Measurements from ENCODE around the gene SZRD1.

The SZRD1 gene

DNA sequence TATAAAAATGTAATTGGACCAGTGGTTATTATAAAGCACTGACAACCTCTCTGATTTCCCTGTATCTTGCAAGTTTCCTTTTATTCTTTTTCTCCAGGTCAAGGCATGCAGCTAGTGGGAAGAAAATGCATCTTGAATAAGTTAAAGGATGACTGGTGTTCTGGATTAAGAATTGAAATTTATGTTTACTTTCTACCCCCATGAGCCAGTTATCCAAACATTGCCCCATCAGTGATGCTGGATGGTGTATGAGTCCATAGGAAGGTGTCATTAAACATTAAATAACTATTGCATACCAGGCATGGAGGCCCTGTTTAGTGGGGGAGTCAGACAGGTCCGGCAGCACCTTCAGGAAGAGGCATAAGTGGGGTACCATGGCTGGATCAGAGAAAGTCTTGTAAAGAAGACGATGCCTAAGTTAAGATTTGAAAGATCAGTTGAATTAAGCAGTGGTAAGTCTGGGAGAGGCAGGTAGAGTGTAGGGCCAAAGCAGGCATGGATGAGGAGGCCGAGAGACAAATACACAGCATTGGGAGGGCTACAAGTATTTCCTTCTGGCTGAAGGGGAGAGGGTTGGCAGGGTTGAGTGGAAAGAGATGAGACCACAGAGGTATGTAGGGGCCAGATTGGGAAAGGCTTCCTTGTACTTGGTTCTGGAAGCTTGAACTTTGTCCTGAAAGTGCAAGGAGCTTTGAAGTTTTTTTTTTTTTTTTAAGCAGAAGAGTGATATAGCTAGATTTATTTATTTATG, 5.7 kb downstream of the SZRD1 start:
- no peaks in the 10 kb centered on the region for H3K27me3 ChIP-seq (replicated peaks; ENCODE audit: insufficient read depth, low read length)
- no peak overlapping the region for H2AFZ ChIP-seq (ENCODE audit: low read length)
- peaks cover 100% of the 10 kb centered on the region for H3K79me2 ChIP-seq (ENCODE audit: low read length)
- H3K9me2 ChIP-seq (replicated peaks; ENCODE audit: insufficient read depth, low read length), result no peaks in the 10 kb centered on the region
- no peaks in the 10 kb centered on the region for H3K36me3 ChIP-seq (replicated peaks; ENCODE audit: insufficient read depth, low read length)
- no peak overlapping the region for H3K4me3 ChIP-seq (ENCODE audit: low read length)
- TF ChIP-seq, protein P1, sequence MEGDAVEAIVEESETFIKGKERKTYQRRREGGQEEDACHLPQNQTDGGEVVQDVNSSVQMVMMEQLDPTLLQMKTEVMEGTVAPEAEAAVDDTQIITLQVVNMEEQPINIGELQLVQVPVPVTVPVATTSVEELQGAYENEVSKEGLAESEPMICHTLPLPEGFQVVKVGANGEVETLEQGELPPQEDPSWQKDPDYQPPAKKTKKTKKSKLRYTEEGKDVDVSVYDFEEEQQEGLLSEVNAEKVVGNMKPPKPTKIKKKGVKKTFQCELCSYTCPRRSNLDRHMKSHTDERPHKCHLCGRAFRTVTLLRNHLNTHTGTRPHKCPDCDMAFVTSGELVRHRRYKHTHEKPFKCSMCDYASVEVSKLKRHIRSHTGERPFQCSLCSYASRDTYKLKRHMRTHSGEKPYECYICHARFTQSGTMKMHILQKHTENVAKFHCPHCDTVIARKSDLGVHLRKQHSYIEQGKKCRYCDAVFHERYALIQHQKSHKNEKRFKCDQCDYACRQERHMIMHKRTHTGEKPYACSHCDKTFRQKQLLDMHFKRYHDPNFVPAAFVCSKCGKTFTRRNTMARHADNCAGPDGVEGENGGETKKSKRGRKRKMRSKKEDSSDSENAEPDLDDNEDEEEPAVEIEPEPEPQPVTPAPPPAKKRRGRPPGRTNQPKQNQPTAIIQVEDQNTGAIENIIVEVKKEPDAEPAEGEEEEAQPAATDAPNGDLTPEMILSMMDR (IDR thresholded peaks at IDR 0.05; ENCODE audit: low read length), result no peak
- no peak for TF ChIP-seq EZH2 (optimal IDR thresholded peaks at IDR 0.05; ENCODE audit: low read depth, low read length)
- no peak for TF ChIP-seq EZH2phosphoT487 (IDR thresholded peaks at IDR 0.05; ENCODE audit: low read length)
- peaks cover 8% of the 10 kb centered on the region for H3F3A ChIP-seq (ENCODE audit: insufficient read depth, low read length)
- H3K9ac ChIP-seq (ENCODE audit: low read length), result no peak overlapping the region
- peaks cover 65% of the 10 kb centered on the region for H4K20me1 ChIP-seq (ENCODE audit: insufficient read depth, low read length)
- H3K9me3 ChIP-seq (replicated peaks; ENCODE audit: insufficient read depth, low read length), result no peaks in the 10 kb centered on the region
- DNase-seq, result no peak
- H3K27ac ChIP-seq (ENCODE audit: low read length), result no peak overlapping the region
- no peak overlapping the region for H3K4me2 ChIP-seq (ENCODE audit: low read depth, low read length)
- H3K4me1 ChIP-seq (ENCODE audit: low read length), result peaks cover 6% of the 10 kb centered on the region; the same call in 1 of the 2 replicates

DNA sequence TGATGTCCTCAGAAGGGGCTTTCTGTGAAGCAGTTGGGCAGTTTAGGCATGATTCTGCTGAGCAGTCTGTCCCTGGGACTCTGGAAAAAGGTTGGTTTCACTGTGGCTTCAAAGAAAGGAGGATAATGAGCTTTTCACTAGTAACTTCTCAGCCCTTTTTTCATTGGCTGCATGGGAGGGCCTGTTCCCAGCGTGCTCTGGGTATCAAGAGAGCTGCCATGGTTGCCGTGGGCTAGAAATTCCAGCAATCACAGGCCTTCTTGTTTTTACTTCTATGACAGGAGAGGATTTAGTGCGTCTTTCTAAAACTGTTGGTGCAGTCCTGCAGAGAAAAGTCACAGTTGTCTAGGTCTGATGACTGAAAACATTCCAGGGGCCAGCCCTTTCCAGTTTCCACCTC, 7.2 kb downstream of the SZRD1 start:
- Histone ChIP-seq H3K27ac (ENCODE audit: low read length) (no peak overlapping the region), H3K4me3 (ENCODE audit: low read length) (no peak overlapping the region)

DNA sequence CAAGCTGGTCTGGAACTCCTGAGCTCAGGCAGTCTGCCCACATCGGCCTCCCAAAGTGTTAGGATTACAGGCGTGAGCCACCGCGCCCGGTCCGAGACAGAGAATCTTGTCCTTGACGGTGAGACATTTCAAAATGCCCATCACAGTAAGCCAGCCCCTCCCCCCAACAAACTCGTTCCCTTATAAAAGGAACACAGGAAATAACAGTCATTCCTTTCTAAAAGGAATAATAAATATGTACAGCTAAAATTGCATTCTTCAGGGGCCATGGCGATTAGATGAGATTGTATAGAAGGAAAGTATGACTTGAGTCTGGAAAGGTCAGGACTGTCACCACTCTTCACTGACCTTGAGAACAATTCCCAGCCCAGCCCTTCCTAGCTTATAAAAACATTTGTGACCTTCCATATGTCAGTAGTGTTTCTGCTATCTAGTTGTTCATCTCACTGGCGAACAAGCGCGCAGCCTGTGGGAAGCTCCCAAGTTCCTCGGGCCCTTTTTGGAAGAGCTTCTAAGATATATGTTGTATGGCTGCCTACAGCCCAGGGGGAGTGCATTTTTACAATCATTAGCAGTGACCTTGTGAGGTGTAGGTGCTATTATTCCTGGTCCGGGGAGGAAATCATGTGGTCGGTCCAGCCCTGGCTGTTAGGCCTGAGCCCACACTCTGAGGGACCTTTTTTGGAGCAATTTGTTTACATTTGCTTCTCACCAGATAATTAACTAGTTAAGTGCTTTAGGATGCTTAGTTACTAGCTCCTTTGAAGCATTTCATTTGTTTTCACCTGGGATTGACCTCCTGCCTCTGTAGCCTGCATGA, 8.7 kb downstream of the SZRD1 start:
- no peaks in the 10 kb centered on the region for H3K4me1 ChIP-seq (ENCODE audit: low read length)
- TF ChIP-seq, protein P1 (IDR thresholded peaks at IDR 0.05; ENCODE audit: low read length), result no peak
- TF ChIP-seq EZH2phosphoT487 (IDR thresholded peaks at IDR 0.05; ENCODE audit: low read length) (no peak), EZH2 (optimal IDR thresholded peaks at IDR 0.05; ENCODE audit: low read depth, low read length) (no peak)
- peaks cover 100% of the 10 kb centered on the region for H3K79me2 ChIP-seq (ENCODE audit: low read length)
- H3K9me2 ChIP-seq (replicated peaks; ENCODE audit: insufficient read depth, low read length), result no peaks in the 10 kb centered on the region
- H3K27ac ChIP-seq (ENCODE audit: low read length), result no peak overlapping the region
- no peaks in the 10 kb centered on the region for H3K27me3 ChIP-seq (replicated peaks; ENCODE audit: insufficient read depth, low read length)
- no peak overlapping the region for H3K4me3 ChIP-seq (ENCODE audit: low read length)
- no peak for DNase-seq
- no peaks in the 10 kb centered on the region for H3K9me3 ChIP-seq (replicated peaks; ENCODE audit: insufficient read depth, low read length)
- H3K4me2 ChIP-seq (ENCODE audit: low read depth, low read length), result no peak overlapping the region
- H3K9ac ChIP-seq (ENCODE audit: low read length), result no peak overlapping the region
- no peak overlapping the region for H2AFZ ChIP-seq (ENCODE audit: low read length)
- no peaks in the 10 kb centered on the region for H3K36me3 ChIP-seq (replicated peaks; ENCODE audit: insufficient read depth, low read length)
- H4K20me1 ChIP-seq (ENCODE audit: insufficient read depth, low read length), result peaks cover 81% of the 10 kb centered on the region
- no peaks in the 10 kb centered on the region for H3F3A ChIP-seq (ENCODE audit: insufficient read depth, low read length)

More for the DNA sequence above, 7.2 kb downstream of the SZRD1 start:
- Histone ChIP-seq H3K9me3 (replicated peaks; ENCODE audit: insufficient read depth, low read length) (no peaks in the 10 kb centered on the region), H3K4me2 (ENCODE audit: low read depth, low read length) (no peak overlapping the region), H3F3A (ENCODE audit: insufficient read depth, low read length) (no peaks in the 10 kb centered on the region), H2AFZ (ENCODE audit: low read length) (no peak overlapping the region), H3K27me3 (replicated peaks; ENCODE audit: insufficient read depth, low read length) (no peaks in the 10 kb centered on the region), H3K9me2 (replicated peaks; ENCODE audit: insufficient read depth, low read length) (no peaks in the 10 kb centered on the region), H3K9ac (ENCODE audit: low read length) (no peak overlapping the region), H3K4me1 (ENCODE audit: low read length) (peaks cover under 1% of the 10 kb centered on the region; the same call in 1 of the 2 replicates), H4K20me1 (ENCODE audit: insufficient read depth, low read length) (peaks cover 76% of the 10 kb centered on the region), H3K79me2 (ENCODE audit: low read length) (peaks cover 100% of the 10 kb centered on the region), H3K36me3 (replicated peaks; ENCODE audit: insufficient read depth, low read length) (no peaks in the 10 kb centered on the region)
- no peak for TF ChIP-seq EZH2 (optimal IDR thresholded peaks at IDR 0.05; ENCODE audit: low read depth, low read length)
- no peak for TF ChIP-seq EZH2phosphoT487 (IDR thresholded peaks at IDR 0.05; ENCODE audit: low read length)
- TF ChIP-seq, protein P1 (IDR thresholded peaks at IDR 0.05; ENCODE audit: low read length), result no peak
- DNase-seq, result no peak

Data from MM.1S (cell line).